T1000 (cell line): ENCODE measurements around the gene TMED7.

ENCODE experiments used
- DNase-seq: peaks from one replicate; lab custom pipeline; 2025; ENCODE audit warnings: mixed read lengths; lab: John Stamatoyannopoulos, UW

Gene TMED7

GRCh38 chr5:115583474-115583873, 42.4 kb downstream of the TMED7 start:
- DNase-seq = no peak

DNA sequence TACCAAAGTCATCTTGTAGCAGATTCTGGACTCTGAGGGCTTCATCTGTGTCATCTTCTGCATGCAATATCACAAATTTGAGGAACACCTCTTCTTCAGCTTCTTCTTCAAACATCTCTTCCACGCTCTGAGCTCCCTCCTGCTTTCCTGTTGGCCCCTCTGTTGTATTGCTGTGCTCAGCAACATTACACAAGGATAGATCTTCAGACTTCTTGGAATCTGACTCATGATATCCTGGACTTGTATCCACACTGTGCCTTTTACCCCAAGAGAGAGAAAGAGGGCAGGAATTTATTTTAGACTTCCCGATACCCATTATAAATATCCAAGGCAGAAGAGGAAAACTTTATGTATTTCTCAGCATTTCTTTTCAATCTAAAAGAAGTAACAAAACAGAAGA, 44.9 kb downstream of the TMED7 start:
- no peak for DNase-seq

GRCh38 chr5:115579747-115580173, 46.1 kb downstream of the TMED7 start:
- DNase-seq = no peak

- no peak for DNase-seq
Measured at GRCh38 chr5:115579216-115579615, 46.6 kb downstream of the TMED7 start.

DNA sequence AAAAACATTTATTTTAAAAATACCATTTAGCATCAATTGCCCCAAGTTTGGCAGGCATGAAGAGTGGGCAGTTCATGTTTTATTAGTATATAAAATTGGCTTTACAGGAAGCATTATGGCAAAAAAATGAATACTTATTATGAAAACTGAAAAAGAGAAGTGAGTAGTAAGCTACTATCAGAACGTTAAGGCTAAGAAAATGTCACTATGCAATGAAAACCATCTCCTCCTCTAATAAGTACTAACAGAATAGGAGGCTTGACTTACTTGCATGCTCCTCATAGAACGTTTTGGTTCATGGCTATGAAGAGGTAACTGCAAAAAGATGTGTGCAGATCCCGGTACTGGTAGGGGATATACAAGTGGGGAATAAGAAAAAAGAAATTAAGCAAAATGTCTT, 47.2 kb downstream of the TMED7 start:
- DNase-seq = no peak

GRCh38 chr5:115577741-115578140, 48.1 kb downstream of the TMED7 start:
- no peak for DNase-seq

GRCh38 chr5:115577329-115577728, 48.5 kb downstream of the TMED7 start:
- DNase-seq = no peak

DNA sequence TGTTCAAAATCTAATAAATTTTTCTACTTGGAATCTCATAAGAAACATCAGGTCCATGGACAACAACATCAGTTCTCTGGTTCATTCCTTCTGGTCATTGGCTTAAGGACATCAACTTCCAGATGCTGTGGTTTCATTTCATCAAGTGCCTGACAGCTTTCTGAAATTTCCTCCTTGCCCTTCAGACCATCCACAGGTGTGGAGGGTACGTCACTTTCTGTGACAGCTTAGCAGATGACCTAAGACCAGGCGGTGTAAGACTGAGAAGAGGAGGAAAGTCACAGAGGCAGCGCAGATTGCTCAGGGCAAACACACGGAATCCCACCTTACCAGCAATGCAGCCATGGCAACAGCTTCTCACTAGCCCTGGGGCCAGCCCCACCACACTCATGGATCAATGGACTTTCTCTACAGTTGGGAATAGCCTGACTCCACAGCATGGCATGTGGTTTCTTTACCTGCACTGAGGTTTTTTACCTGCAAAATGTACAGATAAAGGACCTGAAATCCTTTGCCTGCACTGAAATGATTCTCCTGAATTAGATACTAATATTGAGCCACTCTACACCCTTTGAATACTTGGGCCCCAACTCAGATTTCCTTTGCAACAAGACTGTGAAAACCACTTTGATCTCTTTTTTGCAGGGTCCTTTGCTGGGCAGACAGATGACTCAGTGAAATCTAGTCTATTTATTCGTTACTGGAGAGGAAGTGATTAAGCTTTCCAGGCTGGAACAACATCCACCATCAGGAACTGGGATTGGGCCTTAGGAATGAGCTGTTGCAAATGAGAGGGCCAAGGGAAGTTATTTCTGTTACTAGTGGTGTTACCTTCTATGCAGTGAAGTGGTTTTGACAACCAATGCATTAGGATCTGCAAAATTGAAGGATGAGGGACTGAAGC, 50.4 kb downstream of the TMED7 start:
- no peak for DNase-seq

DNA sequence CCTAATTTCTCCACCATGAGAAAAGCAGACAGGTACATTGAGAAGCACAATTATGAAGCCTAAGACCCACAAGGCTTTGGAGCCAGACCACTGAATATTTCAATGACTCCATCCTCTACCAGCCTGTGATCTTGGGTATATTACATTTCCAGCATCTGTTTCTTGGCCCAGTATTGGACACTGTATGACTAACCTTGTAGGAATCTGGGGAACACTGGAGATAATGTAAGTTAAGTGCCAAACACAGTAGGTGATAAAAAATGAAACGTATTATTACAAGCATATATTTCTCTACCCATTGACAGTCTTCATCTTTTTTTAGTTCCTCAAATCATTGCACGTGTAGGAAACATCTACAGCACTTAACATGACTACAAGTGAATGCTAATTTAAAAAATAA, 52.7 kb downstream of the TMED7 start:
- no peak for DNase-seq

- no peak for DNase-seq
Measured at GRCh38 chr5:115571441-115571878, 54.4 kb downstream of the TMED7 start.

GRCh38 chr5:115568668-115569067, 57.2 kb downstream of the TMED7 start:
- no peak for DNase-seq

DNA sequence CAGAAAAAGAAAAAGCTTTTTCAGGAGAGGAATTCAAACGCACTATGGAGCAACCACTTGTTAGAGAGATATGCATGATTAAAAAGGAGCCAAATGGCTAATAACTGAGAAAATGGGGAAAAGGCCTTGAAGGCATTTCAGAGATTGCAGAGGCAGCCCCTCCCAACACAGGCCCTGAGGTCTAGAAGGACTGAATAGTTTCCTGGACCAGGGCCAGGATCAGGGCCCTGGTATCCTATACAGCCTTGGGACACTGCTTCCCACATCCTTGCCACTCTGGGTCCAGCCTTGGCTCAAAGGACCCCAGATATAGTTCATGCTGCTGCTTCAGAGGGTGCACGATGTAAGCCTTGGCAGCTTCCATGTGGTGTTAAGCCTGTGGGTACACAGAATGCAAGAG, 60.6 kb downstream of the TMED7 start:
- DNase-seq = no peak
